Subcutaneous adipose tissue (tissue), 4 donors: Measurements from ENCODE around the gene UBE2O. TPM values are rescaled to one million over a fixed set of nuclear protein-coding genes. Genes with fewer than 3 reads are reported as not detected.

ENCODE experiments used
- CTCF ChIP-seq: fragments of 450-650 bp; IDR thresholded peaks from one replicate; pipeline ENCODE4 v1.5.1; 2016; ENCODE audit warnings: low read depth, mild to moderate bottlenecking, control low read depth, antibody characterized with exemption, moderate library complexity
- total RNA-seq, 4 donors: library from RNA; depleted of rRNA; stranded (reverse); fragments of >200 nt; gene quantifications; one replicate each; pipeline ENCODE4 v1.1.0, GENCODE V29; 2016

The UBE2O gene
- total RNA-seq, 4 donors from 2014 or later, result 7.2 to 14.3 (median 12.6) TPM

GRCh38 chr17:76417499-76418143 lies 35.3 kb downstream of the UBE2O start:
- TF ChIP-seq CTCF, result no peak

GRCh38 chr17:76416899-76417298 lies 36.1 kb downstream of the UBE2O start:
- TF ChIP-seq CTCF, result no peak

GRCh38 chr17:76416457-76416856 lies 36.5 kb downstream of the UBE2O start:
- no peak for TF ChIP-seq CTCF

- no peak for TF ChIP-seq CTCF
Observed at GRCh38 chr17:76415786-76416185, 37.2 kb downstream of the UBE2O start.

GRCh38 chr17:76414334-76415295 lies 38.3 kb downstream of the UBE2O start:
- no peak for TF ChIP-seq CTCF

- no peak for TF ChIP-seq CTCF
Observed at GRCh38 chr17:76411247-76411646, 41.7 kb downstream of the UBE2O start.

- TF ChIP-seq CTCF, result no peak
Observed at GRCh38 chr17:76410328-76410965, 42.5 kb downstream of the UBE2O start.
